ENCODE measurements around the gene PRRT1.

The PRRT1 gene

DNA sequence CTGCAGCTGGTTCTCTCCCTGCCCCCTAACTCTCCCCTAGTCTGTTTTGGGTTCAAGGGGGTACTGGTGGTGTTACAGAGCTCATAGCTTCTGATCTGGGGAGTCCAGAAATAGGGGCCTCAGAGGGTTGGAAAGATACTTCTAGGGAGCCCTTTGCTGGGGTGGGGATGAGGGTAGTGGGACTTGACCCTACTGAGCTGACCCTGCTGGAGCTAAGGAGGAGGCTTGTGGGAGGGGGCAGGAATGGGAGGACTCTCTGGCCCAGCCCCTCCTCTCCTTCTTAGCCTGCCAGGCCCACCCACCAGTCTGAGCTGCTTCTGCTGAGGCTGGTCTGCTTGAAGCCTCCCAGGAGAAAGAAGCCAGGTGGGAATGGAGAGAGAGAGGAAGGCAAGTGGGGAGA lies 12.6 kb upstream of the PRRT1 start, which contains the start of gene EGFL8:
Gene EGFL8 (plus strand): TSS at position 301 of the 400 bp plus-strand sequence. CDS start 1,571 bp downstream, outside the sequence.
- TF ChIP-seq NFIC (IDR thresholded peaks at IDR 0.05), result no peak
- TF ChIP-seq REST (IDR thresholded peaks at IDR 0.05; ENCODE audit: low read depth), result no peak
- TF ChIP-seq ZBTB7A (IDR thresholded peaks at IDR 0.05; ENCODE audit: low read depth), result no peak
- no peak for TF ChIP-seq MAX (IDR thresholded peaks at IDR 0.05)
- no peak for TF ChIP-seq CREB1 (IDR thresholded peaks at IDR 0.05; ENCODE audit: low read depth)
- TF ChIP-seq TEAD4 (IDR thresholded peaks at IDR 0.05), result no peak
- no peak for TF ChIP-seq EGR1 (IDR thresholded peaks at IDR 0.05)
- TF ChIP-seq RAD21 (IDR thresholded peaks at IDR 0.05; ENCODE audit: low read depth), result no peak
- no peak for TF ChIP-seq CEBPB (IDR thresholded peaks at IDR 0.05)
- TF ChIP-seq TAF1 (IDR thresholded peaks at IDR 0.05; ENCODE audit: low read depth), result no peak

- TF ChIP-seq RAD21 (IDR thresholded peaks at IDR 0.05; ENCODE audit: low read depth) (no peak), TAF1 (IDR thresholded peaks at IDR 0.05; ENCODE audit: low read depth) (no peak), EP300 (IDR thresholded peaks at IDR 0.05; ENCODE audit: borderline replicate concordance) (no peak), FOXM1 (IDR thresholded peaks at IDR 0.05; ENCODE audit: borderline replicate concordance, low read depth) (no peak), MAX (IDR thresholded peaks at IDR 0.05) (no peak), USF1 (IDR thresholded peaks at IDR 0.05) (no peak)
Measured at GRCh38 chr6:32163559-32164258, 12.0 kb upstream of the PRRT1 start.

DNA sequence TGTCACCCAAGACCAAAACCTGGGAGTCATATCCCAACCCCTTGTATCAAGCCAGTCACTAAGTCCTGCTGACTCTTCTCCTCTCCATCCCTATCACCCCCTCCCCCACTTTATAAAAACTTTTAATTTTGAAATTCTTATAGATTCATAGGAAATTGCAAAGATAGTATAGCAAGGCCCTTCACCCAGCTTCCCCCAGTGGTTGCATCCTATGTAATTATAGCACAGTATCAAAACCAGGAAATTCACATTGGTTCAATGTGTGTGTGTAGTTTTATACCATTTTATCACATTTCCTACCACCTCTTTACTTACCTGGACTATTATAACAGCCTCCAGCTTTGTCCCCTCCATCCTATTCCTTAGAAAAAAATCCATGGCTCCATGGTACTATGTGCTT lies 6.3 kb upstream of the PRRT1 start:
- TF ChIP-seq TEAD4 (IDR thresholded peaks at IDR 0.05) (no peak), RAD21 (IDR thresholded peaks at IDR 0.05; ENCODE audit: low read depth) (no peak), CEBPB (IDR thresholded peaks at IDR 0.05) (no peak), FOXM1 (IDR thresholded peaks at IDR 0.05; ENCODE audit: borderline replicate concordance, low read depth) (no peak), TAF1 (IDR thresholded peaks at IDR 0.05; ENCODE audit: low read depth) (no peak), EP300 (IDR thresholded peaks at IDR 0.05; ENCODE audit: borderline replicate concordance) (no peak), MAX (IDR thresholded peaks at IDR 0.05) (no peak), CREB1 (IDR thresholded peaks at IDR 0.05; ENCODE audit: low read depth) (no peak), USF1 (IDR thresholded peaks at IDR 0.05) (no peak), NFIC (IDR thresholded peaks at IDR 0.05) (no peak), REST (IDR thresholded peaks at IDR 0.05; ENCODE audit: low read depth) (no peak), EGR1 (IDR thresholded peaks at IDR 0.05) (no peak), YY1 (IDR thresholded peaks at IDR 0.05; ENCODE audit: low read depth) (no peak), ZBTB7A (IDR thresholded peaks at IDR 0.05; ENCODE audit: low read depth) (no peak), TCF12 (IDR thresholded peaks at IDR 0.05; ENCODE audit: low read depth) (no peak)

GRCh38 chr6:32156891-32157290 lies 5.2 kb upstream of the PRRT1 start:
- TF ChIP-seq CREB1 (IDR thresholded peaks at IDR 0.05; ENCODE audit: low read depth) (no peak), REST (IDR thresholded peaks at IDR 0.05; ENCODE audit: low read depth) (no peak), YY1 (IDR thresholded peaks at IDR 0.05; ENCODE audit: low read depth) (no peak), FOXM1 (IDR thresholded peaks at IDR 0.05; ENCODE audit: borderline replicate concordance, low read depth) (no peak), NFIC (IDR thresholded peaks at IDR 0.05) (no peak), MAX (IDR thresholded peaks at IDR 0.05) (no peak), RAD21 (IDR thresholded peaks at IDR 0.05; ENCODE audit: low read depth) (no peak), CEBPB (IDR thresholded peaks at IDR 0.05) (no peak), TAF1 (IDR thresholded peaks at IDR 0.05; ENCODE audit: low read depth) (no peak)
